Inflammatory macrophage treated with lipopolysaccharide for 1 hour (primary cell): ENCODE data around the gene RALBP1.
"Not testable (repeated sequence)": the region's sequence is repeated elsewhere in the genome, so short reads cannot be mapped to it uniquely, and the experiment has no call there.

ENCODE experiments used
- DNase-seq, 2 donors: peaks; one replicate each; pipeline ENCODE4 v3.0.0-alpha.2; 2020 to 2022

The RALBP1 gene

DNA sequence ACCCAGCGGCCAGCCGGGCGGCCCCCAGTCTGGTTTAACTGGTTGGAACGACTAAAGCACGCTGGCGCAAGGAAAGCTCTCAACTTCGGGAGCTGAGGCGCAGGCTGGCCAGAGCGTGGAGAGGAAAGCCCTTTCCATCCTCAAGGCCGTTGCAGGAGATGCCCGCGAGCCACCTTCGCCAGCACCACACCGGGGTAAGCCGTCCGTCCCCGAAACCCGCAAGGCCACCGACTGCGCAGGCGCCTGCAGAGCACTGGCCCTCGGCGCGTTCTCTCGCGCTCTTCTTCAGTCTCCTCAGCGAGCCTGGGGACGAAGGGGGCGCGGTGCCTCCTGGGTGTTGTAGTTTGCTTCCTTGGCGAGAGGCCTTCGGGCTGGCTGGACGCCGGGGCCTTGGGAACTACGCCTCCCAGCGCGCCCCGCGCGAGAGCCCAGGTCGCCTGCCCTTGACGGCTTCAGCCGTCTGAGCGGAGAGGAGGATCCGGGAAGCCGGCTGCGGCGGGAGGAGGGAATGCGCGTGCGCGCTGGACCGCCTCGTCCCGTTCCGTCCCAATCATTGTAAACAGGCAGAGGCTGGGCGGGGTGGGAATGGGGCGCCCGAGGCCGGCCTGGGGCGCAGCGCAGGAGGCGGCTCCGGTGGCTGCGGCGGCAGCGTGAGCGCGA is at the start of gene RALBP1:
TSS of gene RALBP1 (plus strand) at position 531 of the 660 bp plus-strand sequence. CDS start 37,533 bp downstream, outside the sequence.
- peak; percentile 98 to 99 for DNase-seq

DNA sequence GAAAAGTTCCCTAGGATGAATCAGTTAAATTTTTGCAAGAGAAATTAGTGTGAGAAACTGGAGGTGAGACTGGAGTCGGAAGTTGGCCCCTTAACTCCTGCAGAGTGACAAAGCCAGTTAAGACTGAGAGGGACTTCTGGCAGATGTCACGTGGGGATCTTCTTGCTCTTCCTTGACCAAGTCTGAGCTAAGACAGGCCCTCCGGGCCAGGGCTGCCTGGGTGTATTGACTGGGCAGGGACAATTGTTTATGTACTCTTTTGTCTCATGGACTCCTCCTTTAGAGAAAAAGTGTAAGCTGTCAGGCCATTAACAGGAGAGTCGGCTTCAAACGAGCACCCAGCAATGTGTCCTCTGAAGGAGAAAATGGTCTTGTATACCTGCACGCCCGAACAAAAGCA is 48.6 kb upstream of the RALBP1 start:
- no peak for DNase-seq

DNA sequence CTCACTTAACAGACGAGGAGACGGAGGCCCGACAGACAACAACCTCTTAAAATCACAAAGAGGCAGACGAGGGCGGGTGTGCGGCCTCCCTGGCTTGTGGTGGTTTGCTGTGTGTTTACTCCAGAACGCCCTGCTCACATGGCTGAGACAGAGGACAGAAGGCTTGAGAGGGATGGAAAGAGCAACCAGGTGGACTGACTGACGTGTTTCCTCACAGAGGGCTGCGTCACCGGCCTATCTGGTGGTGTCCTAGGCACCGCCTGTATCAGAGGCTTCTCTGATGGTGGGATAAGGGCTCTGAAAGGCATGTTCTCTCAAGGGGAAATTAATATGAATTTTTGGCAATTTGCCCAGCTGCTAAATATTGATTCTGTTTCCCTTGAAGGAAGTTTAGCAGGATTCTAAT is 47.0 kb upstream of the RALBP1 start:
- no peak for DNase-seq

DNA sequence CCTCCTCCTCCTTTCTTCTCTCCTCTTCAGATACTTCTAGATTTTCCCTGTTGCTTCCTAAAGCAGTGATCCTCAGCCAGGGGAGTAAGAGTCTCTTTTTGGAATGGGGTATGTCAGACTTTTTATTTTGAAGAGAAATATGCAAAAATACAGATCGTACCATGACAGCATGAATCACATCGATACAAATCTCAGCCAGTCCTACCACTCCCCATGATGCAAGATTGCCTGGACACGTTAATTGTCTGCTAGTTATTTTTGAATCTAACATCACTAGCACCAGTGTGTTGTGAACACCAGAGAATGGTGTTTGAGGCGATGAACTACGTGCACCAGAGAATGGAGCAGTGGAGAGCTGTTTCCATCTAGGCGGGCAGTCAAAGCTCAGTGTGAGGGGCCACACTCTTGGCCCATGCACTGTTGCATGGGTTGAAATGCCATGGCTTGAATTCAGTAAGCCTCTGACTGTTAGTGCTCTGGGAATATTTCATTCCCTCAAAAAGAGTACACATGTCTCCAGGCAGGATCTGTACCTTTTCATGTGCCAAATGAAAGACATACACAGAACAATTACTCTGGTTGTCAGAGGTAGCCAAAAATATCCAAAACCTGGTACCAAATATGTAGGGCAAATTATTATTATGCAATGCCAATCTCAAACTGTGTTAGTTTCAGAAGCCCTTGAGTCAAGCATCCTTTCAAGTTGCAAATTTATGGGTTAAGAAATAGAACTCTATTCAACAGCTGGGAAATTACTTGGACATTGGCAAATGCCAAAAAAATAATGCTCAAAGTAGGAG is 46.3 kb upstream of the RALBP1 start:
- no peak for DNase-seq

DNA sequence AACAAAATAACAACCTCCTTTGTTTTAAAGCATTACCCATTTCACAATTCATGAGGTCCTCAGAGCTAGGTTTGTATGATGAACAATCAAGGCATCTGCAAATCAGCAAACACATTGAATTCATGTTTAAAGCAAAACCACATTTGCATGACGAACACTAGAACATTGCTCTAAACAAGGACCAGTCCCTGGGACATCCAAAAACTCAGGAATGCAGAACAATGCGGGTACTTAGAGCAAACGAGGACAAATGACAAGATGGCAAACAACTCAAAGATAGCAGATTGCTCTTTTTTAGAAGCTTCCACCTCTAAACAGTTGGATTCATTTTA is 45.7 kb upstream of the RALBP1 start:
- DNase-seq = no peak

DNA sequence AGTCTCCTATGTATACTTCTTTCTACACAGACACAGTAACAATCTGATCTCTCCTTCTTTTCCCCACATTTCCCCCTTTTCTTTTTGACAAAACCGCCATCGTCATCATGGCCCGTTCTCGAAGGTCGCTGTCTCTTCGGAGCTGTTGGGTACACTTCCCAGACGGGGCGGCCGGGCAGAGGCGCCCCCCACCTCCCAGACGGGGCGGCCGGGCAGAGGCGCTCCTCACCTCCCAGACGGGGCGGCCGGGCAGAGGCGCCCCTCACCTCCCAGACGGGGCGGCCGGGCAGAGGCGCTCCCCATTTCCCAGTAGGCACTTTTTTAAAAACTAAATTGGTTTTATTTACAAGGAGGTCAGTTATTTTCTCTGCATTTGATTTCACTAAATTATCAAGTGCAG is 45.0 kb upstream of the RALBP1 start:
- not testable (repeated sequence) for DNase-seq

DNA sequence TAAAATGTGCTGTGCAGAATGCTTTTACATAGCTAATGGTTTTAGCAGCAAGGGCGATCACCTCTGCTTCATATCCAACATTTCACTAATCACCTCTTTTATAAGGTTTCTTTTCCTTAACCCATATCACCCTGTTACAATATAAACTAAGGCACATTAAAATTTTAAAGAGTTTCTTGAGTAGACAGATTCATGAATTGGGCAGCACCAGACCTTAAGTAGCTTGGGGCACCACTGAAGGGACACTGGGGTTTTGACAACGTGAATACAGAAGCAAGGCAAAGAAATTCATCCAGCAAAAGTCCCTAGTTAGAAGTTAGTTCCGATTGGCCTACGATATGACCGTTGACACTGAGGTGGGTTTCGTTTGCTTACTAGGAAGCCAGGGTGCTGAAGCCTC is 44.0 kb upstream of the RALBP1 start:
- DNase-seq = no peak

DNA sequence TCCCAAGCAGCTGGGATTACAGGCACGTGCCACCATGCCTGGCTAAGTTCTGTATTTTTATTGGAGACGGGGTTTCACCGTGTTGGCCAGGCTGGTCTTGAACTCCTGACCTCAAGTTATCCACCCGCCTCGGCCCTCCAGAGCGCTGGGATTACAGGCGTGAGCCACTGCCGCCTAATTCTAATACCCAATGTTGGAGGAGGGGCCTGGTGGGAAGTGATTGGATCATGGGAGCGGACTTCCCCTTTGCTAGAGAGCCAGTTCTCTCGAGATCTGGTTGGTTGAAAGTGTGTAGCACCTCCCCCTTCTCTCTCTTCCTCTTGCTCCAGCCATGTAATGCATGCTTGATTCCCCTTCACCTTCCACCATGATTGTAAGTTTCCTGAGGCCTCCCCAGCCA is 42.2 kb upstream of the RALBP1 start:
- DNase-seq = peak; percentile 19 to 22

DNA sequence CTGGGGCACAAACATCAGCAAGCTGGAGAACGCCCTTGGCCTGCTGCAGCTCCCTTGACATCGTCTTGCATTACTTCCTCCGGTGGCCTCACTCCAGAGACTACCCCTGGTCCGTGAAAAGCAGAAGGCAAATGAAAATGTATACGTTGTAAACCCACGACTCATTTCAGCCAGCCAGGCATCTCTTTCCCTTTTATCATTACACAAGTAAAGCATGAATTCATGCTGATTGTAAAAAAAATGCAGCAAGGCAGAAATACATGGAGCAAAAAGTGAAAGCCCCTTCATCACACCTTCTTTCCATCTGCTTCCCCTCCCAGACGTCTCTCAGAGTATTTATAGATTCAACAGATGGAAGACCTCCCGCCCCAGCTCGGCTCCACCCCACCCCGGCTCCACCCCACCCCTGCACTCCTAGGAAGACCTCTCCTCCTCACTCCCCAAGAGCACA is 41.6 kb upstream of the RALBP1 start:
- DNase-seq = peak; percentile 14 to 30

DNA sequence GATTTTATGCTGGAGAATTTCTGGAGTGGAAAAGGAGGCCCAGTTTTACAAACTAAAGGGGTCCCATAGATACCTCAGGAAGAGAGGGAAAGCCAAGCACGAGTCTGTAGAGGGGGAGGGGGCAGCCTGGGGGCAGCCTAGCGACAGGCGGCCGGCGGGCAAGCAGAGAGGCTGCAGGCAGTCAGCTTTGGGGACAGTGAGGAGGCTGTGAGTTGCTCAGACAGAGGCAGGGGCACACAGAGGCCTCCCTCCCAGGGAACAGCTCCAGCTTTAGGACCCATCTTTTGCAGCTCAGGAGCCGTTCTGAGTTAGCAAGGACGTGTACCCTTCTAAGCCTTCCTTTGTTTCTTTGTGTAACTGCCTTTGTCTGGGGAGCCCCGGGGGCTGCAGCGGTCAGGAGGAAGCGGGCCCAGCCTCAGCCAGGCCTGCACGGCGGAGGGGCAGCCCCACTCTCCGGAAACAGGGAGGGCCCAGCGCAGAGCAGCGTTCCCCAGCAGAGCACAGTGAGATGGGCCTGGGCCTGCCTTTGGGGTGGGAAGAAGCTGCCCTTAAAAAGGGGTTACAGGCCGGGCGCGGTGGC is 41.1 kb upstream of the RALBP1 start:
- DNase-seq = no peak

DNA sequence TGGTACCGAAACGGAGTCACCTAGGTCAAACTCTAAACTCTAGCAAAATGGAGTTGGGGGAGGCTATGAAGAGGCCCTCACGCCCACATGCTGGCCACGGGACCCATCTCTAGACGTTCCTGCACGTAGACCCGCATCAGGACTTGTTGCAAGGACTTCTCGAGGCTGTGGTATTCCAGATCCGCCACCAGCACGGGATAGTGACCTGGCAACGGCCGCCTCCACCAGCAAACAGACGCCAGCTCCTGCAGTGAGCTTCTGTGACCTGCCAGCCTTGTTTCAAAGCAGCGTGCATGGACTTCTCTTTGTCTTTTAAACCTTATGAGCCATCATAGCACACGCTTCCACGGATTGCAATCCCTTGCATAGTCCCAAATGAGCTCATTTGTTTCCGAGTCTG is 40.3 kb upstream of the RALBP1 start:
- DNase-seq = no peak

DNA sequence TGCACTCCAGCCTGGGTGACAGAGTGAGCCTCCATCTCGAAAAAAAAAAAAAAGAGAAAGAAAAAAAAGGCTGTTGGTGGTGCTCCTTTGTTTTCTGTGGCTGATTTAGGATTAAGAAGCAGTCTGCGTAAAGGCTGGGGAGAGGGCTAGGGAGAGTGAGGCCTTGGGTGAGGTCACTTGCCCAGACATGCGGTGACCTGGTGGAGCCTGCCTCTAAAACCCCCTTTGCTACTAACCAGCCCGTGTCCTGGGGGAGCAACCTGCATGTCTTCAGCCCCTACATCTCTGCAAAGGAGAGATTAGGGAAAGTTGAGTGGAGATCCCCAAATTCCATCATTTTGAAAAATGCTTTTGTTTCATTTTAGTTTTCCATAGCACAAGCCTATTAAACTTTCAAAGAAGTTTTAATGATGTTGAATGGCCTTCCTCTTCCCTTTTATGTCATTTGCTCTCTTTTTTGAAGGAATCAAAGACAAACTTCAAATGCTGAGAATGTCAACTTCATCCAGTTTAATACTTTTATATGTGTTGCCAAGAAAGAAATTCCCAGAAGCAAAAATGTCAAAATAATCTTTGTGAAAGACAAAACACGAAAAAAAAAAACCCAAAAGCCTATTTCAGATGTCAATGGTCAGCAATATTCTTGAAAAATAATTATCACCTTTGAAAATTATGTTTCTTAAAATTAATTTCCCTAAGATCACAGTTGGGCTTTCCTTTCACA is 38.9 kb upstream of the RALBP1 start:
- DNase-seq = no peak

DNA sequence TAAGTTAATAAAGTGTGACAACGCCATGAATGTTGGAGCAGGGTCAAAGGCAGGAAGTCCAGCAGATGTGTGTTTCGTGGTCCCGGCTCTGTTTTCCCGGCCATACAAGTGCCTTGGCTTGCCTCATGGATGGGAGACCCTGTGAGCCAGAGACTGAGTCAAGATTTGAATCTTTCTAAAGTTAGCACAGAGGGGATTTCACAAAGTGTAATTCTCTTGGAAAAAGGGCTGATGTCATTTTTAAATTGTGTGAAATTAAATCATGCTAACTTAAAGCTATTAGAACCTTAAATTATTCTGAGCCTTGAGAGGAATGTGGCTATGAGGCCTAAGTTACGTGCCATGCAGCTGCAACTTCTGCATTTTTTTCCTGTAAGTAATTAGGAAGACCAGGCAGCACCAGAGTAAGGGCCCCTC is 38.3 kb upstream of the RALBP1 start:
- peak; percentile 1 to 13 for DNase-seq

DNA sequence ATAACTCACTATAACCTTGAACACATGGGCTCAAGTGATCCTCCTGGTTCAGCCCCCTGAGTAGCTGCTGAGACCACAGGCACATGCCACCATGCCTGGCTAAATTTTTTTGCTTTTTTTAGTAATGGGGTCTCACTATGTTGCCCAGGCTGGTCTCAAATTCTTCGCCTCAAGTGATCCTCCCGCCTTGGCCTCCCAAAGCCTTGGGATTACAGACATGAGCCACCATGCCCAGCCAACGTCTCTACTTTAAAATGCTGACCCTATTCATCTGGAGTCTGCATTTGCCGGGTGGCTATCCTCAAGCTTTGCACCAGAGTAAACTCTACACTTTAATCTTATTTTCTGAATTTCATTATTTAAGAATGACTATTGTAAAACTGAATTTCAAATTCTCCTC is 37.6 kb upstream of the RALBP1 start:
- no peak for DNase-seq

DNA sequence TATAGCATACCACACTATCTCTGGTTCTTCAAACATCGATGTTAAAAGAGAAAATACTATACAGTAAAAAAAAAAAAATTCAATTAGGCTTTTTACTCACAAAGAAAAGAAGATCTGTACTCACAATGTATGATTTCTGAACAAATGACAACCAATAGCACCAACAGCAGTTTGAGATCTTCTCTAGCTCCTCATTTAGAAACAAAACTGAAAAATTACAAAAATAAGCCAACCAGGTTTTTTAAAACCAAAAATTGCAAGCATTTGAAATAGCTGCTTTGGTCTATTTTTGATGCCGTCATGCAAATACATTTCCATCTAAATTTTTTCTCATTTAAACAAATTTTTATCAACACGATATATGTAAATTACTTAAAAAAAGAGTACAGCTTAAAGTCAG is 34.3 kb upstream of the RALBP1 start:
- DNase-seq = no peak

DNA sequence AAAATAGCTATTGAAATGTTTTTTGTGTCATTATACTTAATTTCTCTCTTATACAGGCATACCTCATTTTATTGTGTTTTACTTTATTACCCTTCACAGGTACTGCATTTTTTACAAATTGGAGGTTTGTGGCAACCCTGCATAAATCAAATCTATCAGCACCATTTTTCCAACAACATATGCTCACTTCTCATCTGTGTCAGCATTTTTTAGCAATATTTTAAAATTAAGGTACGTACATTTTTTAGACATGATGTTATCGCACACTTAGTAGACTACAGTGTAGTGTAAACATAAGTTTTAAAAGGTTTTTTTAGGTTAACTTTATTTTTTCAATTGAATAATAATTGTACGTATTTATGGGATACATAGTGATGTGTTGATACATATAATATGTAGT is 30.8 kb upstream of the RALBP1 start:
- DNase-seq = no peak

DNA sequence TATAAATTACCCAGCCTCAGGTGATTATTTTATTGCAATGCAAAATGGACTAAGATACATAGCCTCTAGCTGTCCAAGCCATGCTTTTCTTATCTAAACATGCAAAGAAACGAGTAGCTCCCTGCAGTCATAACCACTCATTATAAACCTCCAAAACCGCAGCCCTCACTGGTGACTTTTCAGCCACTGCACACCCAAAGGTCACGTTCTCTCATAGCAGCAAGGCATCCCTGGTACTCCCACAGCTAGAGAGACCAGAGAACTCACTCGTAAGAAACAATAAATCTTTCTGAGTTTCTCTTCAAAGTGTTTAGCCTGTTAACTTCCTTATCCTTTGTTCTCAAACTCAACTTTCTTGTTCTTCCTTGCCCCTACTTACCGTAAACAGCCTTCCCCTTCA is 28.5 kb upstream of the RALBP1 start:
- DNase-seq = no peak

DNA sequence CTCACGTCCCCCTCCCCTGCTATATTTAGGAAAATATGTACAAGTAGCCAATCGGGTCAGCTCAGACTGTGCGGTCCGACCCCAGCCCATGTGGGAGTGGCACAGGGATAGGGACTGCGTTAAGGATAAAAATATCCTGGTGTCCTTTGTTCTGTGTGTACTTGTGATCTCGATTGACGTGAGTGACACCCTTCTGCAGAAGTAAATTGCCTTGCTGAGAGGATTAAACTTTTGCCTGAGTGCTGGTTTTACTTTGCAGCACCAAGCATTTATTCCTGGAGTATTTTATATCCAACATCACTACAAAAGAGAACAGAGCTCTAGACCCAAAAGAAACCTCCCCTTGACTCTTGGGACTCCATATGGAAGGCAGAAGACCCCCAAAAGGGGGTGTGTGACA is 28.0 kb upstream of the RALBP1 start:
- no peak for DNase-seq

DNA sequence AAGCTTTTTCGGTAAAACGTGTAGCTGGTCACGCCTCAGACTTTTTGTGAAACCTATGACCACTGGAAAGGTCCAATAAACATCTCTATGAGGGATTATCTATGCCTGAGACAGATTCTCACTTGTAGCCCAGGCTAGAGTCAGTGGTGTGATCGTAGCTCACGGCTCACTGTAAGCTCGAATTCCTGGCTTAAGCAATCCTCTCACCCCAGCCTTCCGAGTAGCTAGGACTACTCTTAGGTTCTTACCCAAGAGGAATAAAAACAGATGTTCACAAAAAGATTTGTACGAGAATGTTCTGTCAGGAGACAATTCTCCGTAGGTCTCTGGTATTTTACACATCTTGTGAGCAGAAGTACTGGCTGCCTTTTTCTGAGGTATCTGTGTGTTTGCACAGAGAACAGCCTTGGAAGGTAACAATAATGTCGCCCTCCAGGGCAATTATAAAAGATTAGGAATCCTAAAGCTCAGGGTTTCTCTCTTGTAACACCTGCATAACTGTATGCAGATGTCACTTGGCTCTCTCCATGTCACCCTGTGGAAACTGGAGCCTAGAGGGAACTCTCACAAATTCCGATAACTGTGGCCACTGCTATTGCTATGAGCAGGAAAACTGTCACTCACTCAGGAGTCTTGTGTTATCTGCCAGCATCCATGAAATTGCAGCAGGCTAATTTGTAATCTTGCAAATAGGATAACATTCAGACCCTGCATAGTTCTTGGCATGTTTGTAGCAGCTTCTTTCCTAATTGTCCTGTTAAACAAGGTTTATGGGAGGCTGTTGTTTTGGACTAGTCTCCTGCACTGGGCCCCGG is 25.5 kb upstream of the RALBP1 start:
- no peak for DNase-seq

DNA sequence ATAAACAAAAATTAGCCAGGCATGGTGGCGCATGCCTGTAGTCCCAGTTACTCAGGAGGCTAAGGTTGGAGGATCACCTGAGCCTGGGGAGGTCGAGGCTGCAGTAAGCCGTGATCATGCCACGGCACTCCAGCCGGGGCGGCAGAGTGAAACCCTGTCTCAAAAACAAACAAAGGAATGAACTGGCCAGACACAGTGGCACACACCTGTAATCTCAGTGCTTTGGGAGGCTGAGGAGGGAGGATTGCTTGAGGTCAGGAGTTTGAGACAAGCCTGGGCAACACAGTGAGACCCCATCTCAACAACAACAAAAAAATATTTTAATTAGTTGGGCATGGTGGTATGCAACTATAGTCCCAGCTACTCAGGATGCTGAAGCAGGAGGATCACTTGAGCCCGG is 24.4 kb upstream of the RALBP1 start:
- DNase-seq = not testable (repeated sequence)

DNA sequence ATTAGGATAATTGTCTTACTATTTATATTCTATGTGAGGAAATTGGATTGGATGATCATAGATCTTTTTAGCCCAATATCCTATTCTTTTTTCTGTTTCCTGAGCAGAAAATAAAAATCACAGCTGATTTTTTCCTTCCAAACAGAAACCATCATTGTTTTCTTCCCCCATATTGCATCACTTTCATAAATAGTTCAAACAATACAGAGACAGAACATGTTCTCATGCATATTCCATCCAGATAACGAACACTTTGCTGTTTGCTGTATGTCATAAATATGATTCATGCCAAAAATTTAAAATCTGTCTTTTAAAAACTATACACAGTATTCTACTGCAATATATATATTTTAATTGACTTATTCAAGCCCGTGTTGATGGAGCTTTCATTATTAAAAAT is 22.0 kb upstream of the RALBP1 start:
- no peak for DNase-seq

DNA sequence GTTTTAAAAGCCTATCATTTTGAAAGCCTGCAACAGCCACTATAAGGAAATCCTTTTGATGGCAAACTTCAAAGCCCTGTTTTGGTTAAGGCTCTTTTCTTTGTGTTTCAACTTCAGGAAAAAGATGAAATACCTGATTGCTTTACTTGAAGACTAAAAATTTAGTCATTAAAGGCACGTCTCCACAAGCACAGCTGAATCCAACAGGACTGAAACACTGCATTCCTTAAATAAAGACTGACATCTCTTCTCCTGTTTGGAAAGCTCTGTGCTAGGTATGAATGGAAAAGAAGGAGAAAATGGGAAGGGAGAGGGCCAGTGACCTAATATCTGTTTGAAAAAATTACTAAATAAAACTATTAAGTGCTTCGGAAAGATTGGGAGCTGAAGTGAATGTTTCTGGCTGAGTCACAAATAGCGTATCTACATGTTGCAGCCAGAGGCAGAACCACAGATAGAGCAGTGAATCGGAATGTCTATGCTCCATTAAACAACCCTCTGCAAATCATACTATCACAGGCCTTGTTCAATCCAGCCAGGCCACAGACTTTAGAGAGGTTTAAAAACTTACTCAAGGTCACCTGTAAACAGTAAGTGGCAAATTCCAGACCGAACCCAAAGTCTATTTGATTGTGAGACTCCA is 21.1 kb upstream of the RALBP1 start:
- DNase-seq = no peak
